Thoracic aorta (tissue), 2 donors: ENCODE results near the gene SHC1. TPM values are rescaled to one million over a fixed set of nuclear protein-coding genes. Genes with fewer than 3 reads are reported as not detected.

Experiments used
- ATAC-seq: fragments of 150-250 bp; one replicate; pipeline ENCODE4 v1.8.0; 2017; ENCODE audit warnings: low read depth; ENCODE audit not compliant: insufficient number of reproducible peaks, low FRiP score
- DNase-seq: peaks from one replicate; pipeline ENCODE4 v3.0.0-alpha.2; 2020; ENCODE audit warnings: low spot score
- H3K27ac ChIP-seq, 2 donors: fragments of 200-600 bp; sonication (generic); 1 replicate in 1 of 2; 2 replicates in 1 of 2; pipeline ENCODE4 v1.5.1; 2016; ENCODE audit warnings: mild to moderate bottlenecking in 2 of 2, moderate library complexity in 2 of 2
- H3K27me3 ChIP-seq: fragments of 200-600 bp; sonication (generic); replicated peaks from 2 replicates; pipeline ENCODE4 v1.6.0; 2016; ENCODE audit warnings: mild to moderate bottlenecking; ENCODE audit not compliant: insufficient read depth
- H3K36me3 ChIP-seq: fragments of 200-600 bp; sonication (generic); one replicate; pipeline ENCODE4 v1.5.1; 2016
- H3K4me1 ChIP-seq, 2 donors: fragments of 200-600 bp; sonication (generic); 1 replicate in 1 of 2; 2 replicates in 1 of 2; pipeline versions ENCODE4 v1.5.1 to v1.6.0; 2016; ENCODE audit warnings: low read depth in 2 of 2, mild to moderate bottlenecking in 1 of 2; ENCODE audit not compliant: control insufficient read depth in 1 of 2
- H3K4me3 ChIP-seq: fragments of 200-600 bp; sonication (generic); 2 replicates; pipeline ENCODE4 v1.5.1; 2016; ENCODE audit warnings: mild to moderate bottlenecking
- H3K9me3 ChIP-seq: fragments of 200-600 bp; sonication (generic); 2 replicates; pipeline ENCODE4 v1.5.1; 2016
- total RNA-seq, 2 donors: library from RNA; depleted of rRNA; stranded (reverse); fragments of >200 nt; gene quantifications; one replicate each; pipeline versions ENCODE4 v1.1.0 to v1.2.3, GENCODE V29; 2016
- TF ChIP-seq, protein P1 (sequence below): fragments of 200-600 bp; sonication (generic); IDR thresholded peaks from one replicate; pipeline ENCODE4 v1.5.1; 2019; ENCODE audit warnings: antibody characterized with exemption

SHC1 gene
- total RNA-seq, 2 donors from 2014 or later: 129 to 174 TPM

DNA sequence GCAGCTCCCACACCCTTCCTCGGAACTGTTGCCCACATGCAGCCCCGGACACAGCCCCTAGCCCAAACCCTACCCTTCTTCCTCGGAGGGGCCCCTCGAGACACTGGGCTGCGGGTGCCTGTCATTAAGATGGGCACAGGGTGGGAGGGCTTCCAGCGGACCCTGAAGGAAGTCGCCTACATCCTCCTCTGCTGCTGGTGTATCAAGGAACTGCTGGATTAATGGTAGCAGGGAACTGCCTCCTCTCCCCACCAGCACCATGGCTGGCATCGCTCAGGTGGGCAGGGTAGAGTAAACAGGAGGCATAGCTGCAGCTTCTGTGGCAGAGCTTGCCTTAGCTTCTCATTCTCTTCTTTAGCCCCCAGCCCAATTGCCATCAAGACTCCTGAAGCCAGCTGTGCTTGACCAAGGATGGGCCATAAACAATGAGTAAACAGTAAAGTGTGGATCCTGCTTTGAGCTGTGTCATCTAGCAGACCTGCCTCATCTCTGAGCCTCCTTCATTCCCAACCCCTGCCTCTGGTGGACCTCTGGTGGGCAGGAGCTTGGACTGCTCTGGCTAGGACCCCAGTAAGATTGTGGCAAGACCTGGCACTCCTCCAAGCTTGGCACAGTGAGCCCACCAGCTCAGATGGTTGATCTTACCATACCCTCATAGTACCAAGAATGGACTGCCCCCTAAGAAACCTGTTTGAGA is 23.2 kb upstream of the SHC1 start, which contains the start of gene LENEP:
LENEP (plus strand) TSS at position 15 of the 697 bp plus-strand sequence; CDS start at position 37, 22 bp downstream.
- DNase-seq (no peak), ATAC-seq (no peak)
- Histone ChIP-seq H3K9me3 (no peaks in the 10 kb centered on the region), H3K4me1 (peaks cover 0 to 1% of the 10 kb centered on the region in 2 donors), H3K36me3 (peaks cover 6% of the 10 kb centered on the region), H3K4me3 (no peak within 1 kb of the TSS), H3K27me3 (no peaks in the 10 kb centered on the region), H3K27ac (no peak within 1 kb of the TSS)
- TF ChIP-seq, protein P1, sequence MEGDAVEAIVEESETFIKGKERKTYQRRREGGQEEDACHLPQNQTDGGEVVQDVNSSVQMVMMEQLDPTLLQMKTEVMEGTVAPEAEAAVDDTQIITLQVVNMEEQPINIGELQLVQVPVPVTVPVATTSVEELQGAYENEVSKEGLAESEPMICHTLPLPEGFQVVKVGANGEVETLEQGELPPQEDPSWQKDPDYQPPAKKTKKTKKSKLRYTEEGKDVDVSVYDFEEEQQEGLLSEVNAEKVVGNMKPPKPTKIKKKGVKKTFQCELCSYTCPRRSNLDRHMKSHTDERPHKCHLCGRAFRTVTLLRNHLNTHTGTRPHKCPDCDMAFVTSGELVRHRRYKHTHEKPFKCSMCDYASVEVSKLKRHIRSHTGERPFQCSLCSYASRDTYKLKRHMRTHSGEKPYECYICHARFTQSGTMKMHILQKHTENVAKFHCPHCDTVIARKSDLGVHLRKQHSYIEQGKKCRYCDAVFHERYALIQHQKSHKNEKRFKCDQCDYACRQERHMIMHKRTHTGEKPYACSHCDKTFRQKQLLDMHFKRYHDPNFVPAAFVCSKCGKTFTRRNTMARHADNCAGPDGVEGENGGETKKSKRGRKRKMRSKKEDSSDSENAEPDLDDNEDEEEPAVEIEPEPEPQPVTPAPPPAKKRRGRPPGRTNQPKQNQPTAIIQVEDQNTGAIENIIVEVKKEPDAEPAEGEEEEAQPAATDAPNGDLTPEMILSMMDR: no peak

DNA sequence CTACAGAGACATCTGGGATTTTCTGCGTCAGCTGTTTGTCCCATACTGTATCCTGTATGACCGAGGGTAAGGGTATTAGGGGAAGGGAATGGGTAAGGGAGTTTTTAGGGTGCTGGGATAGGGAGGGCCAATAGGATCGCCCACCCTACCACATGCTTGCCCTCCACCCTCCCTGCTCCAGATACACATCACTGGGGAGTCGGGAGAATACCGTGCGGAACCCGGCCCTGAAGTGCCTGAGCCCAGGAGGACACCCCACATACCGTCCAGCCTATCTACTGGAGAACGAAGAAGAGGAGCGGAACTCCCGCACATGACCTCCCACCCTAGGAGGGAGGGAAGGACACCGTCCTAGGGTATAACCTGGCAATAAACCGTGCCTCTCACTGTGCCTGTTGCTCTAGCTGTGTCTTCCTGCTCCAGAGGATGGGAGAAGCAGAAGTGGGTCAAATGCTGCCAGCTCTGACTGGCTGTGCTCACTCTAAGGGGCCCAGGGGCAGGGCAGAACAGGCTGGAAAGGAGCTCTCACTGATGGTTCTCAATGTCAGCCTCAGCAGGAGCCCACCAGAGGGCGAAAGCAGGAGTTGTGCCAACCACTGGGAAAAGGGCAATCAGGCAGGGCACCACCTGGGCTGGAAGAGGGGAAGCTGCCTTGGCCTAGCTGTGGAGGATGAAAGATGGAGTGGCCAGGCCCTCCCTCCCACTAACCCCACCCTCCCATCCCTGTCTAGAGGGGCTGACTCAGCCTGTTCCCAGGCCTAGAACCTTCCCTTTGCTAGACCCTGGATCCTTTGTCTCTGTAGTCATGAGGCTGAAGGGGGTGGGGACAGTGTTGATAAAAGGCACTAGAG is 22.4 kb upstream of the SHC1 start:
- DNase-seq: no peak

DNA sequence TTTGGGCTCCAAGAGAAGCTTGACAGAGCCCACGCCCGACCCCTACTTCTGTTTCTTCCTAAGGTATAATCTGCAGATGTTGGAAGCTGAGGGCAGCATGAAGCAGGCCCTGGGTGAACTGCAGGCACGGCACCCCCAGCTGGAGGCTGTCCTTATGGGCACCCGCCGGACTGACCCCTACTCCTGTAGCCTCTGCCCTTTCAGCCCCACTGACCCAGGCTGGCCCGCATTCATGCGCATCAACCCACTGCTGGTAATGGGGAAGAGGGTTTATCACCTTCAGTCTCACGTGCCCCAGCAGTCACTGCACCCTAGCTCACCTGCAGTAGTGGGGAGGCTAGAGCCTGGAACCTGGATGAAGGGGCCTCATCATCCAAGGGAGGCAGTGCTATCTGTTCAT is 19.7 kb upstream of the SHC1 start:
- Histone ChIP-seq H3K27me3 (no peaks in the 10 kb centered on the region), H3K4me3 (no peak overlapping the region), H3K27ac (no peak overlapping the region), H3K4me1 (no peaks in the 10 kb centered on the region), H3K9me3 (no peaks in the 10 kb centered on the region), H3K36me3 (peaks cover 17% of the 10 kb centered on the region)
- no peak for DNase-seq
- TF ChIP-seq, protein P1: no peak
- no peak for ATAC-seq

More for the DNA sequence above, 22.4 kb upstream of the SHC1 start:
- ATAC-seq: no peak
- Histone ChIP-seq H3K27me3 (no peaks in the 10 kb centered on the region), H3K36me3 (peaks cover 10% of the 10 kb centered on the region), H3K27ac (no peak overlapping the region), H3K4me3 (no peak overlapping the region), H3K9me3 (no peaks in the 10 kb centered on the region), H3K4me1 (no peaks in the 10 kb centered on the region)
- TF ChIP-seq, protein P1: no peak

DNA sequence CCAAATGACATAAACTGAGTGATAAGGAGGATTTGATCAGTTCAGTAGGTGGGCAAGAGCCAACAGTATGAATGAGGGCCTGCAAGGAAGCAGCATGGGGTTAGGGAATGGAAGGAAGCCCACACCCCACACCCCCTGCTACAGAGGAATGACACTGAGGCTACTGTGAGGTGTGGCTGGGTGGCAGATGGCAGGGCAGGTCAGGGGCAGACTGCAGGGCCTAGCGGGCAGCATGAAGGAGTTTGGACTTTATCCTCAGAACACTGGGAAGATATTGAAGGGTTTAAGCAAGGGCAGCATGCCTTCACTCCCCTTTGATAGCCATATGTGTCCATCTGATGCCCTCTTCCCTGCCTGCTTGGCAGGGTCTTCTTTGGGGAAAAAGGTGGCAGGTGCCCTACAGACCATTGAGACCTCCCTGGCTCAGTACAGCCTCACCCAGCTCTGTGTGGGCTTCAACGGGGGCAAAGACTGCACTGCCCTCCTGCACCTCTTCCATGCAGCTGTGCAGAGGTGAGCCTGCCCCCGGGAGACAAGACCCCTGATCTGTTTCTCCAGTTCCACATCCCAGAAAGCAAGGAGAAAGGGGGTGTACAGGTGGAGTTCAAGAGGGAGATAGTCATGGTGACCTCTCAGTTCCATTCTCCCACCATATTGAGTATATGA is 18.8 kb upstream of the SHC1 start:
- no peak overlapping the region for H3K27ac ChIP-seq
- DNase-seq (no peak), ATAC-seq (no peak)
- H3K36me3 ChIP-seq: peaks cover 17% of the 10 kb centered on the region
- H3K9me3 ChIP-seq: no peaks in the 10 kb centered on the region
- TF ChIP-seq, protein P1: no peak
- H3K27me3 ChIP-seq: no peaks in the 10 kb centered on the region
- peaks cover 0 to under 1% of the 10 kb centered on the region in 2 donors for H3K4me1 ChIP-seq
- no peak overlapping the region for H3K4me3 ChIP-seq
